Right atrium auricular region (tissue), 2 donors: ENCODE results near the gene SRRM3. TPM values are rescaled to one million over a fixed set of nuclear protein-coding genes. Genes with fewer than 3 reads are reported as not detected.
"Not testable (repeated sequence)": the region's sequence is repeated elsewhere in the genome, so short reads cannot be mapped to it uniquely, and the experiment has no call there.

Experiments used
- DNase-seq: peaks from one replicate; pipeline ENCODE4 v3.0.0-alpha.2; 2019; ENCODE audit warnings: low spot score
- H3K27ac ChIP-seq, 2 donors: fragments of 200-600 bp; sonication (generic); 1 replicate in 1 of 2; 2 replicates in 1 of 2; pipeline ENCODE4 v1.5.1; 2016 to 2019
- H3K27me3 ChIP-seq, 2 donors: fragments of 200-600 bp; sonication (generic); one replicate each; pipeline versions ENCODE4 v1.5.1 to v1.6.0; 2017 to 2019
- H3K36me3 ChIP-seq: fragments of 200-600 bp; sonication (generic); one replicate; pipeline ENCODE4 v1.5.1; 2016
- H3K4me1 ChIP-seq, 2 donors: fragments of 200-600 bp; sonication (generic); one replicate each; pipeline versions ENCODE4 v1.5.1 to v1.6.0; 2017 to 2019
- H3K4me3 ChIP-seq, 2 donors: fragments of 200-600 bp; sonication (generic); 1 replicate in 1 of 2; 2 replicates in 1 of 2; pipeline ENCODE4 v1.5.1; 2017 to 2019; ENCODE audit warnings: mild to moderate bottlenecking in 1 of 2, moderate library complexity in 1 of 2
- H3K9me3 ChIP-seq, 2 donors: fragments of 200-600 bp; sonication (generic); one replicate each; pipeline ENCODE4 v1.5.1; 2019
- total RNA-seq, 2 donors: library from RNA; depleted of rRNA; stranded (reverse); fragments of >200 nt; gene quantifications; one replicate each; pipeline ENCODE4 v1.1.0, GENCODE V29; 2016
- TF ChIP-seq, protein P1 (sequence below), 2 donors: fragments of 200-600 bp; sonication (generic); IDR thresholded peaks; one replicate each; pipeline ENCODE4 v1.5.1; 2019; ENCODE audit warnings: antibody characterized with exemption in 2 of 2

SRRM3 gene
- total RNA-seq, 2 donors from 2014 or later, result 17.5 to 27.1 TPM

DNA sequence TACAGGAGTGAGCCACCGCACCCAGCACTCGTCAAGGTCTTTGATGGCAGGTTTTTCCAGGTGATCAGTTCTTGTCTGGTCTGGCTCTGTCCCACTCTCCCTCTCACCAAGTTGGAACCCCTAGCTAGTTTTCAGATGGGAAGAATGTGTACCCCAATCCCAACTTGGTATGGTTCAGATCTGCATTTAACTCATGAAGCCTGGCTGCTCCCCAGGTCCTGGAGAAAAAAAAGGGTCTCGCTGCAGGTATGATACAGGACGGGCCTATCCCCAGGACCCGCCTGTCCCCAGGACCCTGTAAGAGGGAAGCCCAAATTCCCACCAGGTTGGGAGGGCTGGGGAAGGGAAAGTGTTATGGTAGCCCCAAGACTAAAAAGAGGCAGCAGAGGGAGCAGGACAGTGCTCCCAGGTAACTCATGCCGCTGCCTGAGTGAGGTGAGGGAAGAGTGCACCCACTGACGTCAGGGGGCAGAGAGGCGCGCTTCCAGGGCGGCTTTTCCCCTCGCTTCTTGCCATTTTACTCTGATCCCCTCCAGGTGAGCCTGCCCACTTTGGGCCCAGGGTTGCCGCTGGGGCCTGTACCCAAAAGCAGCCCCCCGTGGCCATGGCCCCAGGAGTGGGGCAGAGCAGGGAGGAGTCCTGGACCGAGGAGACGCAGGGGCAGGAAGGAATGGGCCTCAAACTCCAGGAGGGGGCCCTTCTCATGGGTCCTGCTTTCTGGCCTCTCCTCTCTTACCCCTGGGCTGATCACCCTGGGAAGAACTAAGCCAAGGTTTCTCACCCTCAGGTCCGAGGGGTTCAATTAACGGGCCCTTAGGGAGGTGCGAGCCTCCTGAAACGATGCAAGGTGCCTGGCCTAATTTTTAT lies 36.4 kb upstream of the SRRM3 start:
- no peaks in the 10 kb centered on the region for H3K27me3 ChIP-seq
- TF ChIP-seq, protein P1, sequence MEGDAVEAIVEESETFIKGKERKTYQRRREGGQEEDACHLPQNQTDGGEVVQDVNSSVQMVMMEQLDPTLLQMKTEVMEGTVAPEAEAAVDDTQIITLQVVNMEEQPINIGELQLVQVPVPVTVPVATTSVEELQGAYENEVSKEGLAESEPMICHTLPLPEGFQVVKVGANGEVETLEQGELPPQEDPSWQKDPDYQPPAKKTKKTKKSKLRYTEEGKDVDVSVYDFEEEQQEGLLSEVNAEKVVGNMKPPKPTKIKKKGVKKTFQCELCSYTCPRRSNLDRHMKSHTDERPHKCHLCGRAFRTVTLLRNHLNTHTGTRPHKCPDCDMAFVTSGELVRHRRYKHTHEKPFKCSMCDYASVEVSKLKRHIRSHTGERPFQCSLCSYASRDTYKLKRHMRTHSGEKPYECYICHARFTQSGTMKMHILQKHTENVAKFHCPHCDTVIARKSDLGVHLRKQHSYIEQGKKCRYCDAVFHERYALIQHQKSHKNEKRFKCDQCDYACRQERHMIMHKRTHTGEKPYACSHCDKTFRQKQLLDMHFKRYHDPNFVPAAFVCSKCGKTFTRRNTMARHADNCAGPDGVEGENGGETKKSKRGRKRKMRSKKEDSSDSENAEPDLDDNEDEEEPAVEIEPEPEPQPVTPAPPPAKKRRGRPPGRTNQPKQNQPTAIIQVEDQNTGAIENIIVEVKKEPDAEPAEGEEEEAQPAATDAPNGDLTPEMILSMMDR (IDR thresholded peaks at IDR 0.05), result no peak
- no peak overlapping the region for H3K27ac ChIP-seq
- peaks cover 0 to 10% of the 10 kb centered on the region in 2 donors for H3K4me1 ChIP-seq
- H3K36me3 ChIP-seq, result no peaks in the 10 kb centered on the region
- no peak for DNase-seq
- no peak overlapping the region for H3K4me3 ChIP-seq
- H3K9me3 ChIP-seq, result no peaks in the 10 kb centered on the region

DNA sequence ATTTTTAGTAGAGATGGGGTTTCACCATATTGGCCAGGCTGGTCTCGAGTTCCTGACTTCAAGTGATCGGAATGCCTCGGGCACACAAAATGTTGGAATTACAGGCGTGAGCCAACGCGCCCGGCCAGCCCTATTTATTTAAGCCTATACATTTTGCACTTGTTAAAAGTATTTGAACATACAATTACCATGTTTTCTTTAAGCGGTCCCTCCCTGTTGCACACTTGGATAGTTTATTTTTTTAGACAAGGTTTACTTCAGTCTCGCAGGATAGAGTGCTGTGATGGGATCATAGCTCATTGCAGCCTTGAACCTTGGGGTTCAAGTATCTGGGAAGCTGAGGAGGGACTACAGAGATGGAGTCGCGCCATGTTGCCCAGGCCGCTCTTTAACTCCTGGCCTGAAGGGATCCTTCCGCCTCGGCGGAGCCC lies 35.7 kb upstream of the SRRM3 start:
- no peaks in the 10 kb centered on the region for H3K9me3 ChIP-seq
- TF ChIP-seq, protein P1 (IDR thresholded peaks at IDR 0.05), result no peak
- DNase-seq, result no peak
- H3K27ac ChIP-seq, result peak overlapping the region; percentile 87 to 93
- no peaks in the 10 kb centered on the region for H3K36me3 ChIP-seq
- peaks cover 0 to 10% of the 10 kb centered on the region in 2 donors for H3K4me1 ChIP-seq
- no peaks in the 10 kb centered on the region for H3K27me3 ChIP-seq
- H3K4me3 ChIP-seq, result peak overlapping the region; percentile 46 to 66

DNA sequence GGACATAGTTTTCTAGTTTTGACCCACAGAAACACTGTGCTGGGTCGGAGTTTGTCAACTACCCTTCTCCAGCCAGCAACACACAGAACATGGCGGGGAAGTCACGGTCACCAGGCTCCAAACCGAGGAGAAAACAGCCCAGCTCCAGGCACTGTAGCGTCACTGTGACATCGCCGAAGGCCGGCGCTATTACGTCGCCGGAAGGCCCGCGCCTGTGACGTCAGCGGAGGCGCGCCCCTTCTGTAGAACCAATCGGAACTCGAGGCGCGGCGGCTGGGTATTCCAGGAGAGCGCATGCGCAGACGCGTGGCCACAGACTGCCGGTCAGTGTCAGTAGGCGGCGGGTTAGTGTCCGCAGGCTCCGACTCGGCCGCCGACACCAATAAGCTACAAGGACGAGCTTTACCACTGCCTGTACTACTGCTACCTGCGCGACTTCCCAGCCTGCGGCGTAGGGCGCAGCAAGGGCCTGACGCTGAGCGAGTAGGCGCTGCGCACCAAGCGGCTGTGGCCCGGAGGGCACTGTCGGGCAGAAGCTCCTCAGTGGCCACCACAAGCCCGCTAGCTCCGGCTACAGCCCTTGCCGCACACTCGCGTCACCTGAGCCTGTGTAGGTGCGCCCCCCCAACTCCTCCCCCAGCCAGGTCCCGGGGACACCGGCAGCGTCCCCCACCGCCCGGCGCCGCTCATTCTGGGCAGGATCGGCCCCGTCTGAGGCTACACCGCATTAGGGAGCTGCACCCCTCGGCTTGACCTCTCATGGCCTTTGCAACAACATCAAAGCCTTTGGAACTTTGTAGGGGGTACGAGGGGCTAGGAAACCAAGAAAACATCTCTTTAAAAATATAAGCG lies 35.1 kb upstream of the SRRM3 start:
- Histone ChIP-seq H3K4me1 (peaks cover 0 to 10% of the 10 kb centered on the region in 2 donors), H3K27me3 (no peaks in the 10 kb centered on the region), H3K36me3 (no peaks in the 10 kb centered on the region), H3K9me3 (no peaks in the 10 kb centered on the region), H3K27ac (peak overlapping the region; percentile 87 to 93), H3K4me3 (peak overlapping the region; percentile 46 to 66)
- peak; percentile 99 for DNase-seq
- TF ChIP-seq, protein P1 (IDR thresholded peaks at IDR 0.05), result peak in 1 of 2 donors; percentile 36

DNA sequence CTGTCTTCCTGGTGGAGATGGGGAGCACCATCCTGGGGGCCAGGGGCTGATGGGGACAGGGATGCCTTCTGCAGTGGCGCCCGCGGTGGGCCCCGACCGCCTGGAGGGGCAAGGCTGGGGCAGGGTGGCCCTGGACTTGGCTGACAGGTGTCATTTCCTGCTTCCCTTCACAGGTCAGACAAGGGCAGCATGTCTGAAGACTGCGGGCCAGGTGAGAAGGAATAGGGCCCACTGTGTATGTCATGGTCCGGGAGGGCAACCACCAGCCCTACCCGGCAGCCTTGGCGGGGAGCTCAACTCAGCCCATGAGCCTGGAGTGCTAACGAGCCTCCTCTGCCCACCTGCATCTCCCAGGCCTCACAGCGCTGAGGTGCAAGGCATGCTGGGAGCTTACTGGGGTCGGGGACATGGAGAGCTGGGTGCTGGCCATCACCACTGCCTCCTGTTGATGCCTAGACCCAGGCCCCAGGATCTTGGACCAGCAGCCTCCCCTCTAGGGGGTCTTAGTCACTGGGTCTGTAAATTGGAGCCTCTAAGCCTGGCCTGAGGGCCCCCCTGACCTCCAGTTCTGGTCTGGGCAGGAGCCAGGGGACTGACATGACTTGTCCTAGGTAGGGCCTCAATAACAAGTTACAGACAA lies 28.0 kb upstream of the SRRM3 start:
- no peak for DNase-seq
- H3K27me3 ChIP-seq, result no peaks in the 10 kb centered on the region
- no peaks in the 10 kb centered on the region for H3K36me3 ChIP-seq
- peaks cover 0 to 8% of the 10 kb centered on the region in 2 donors for H3K4me1 ChIP-seq
- H3K27ac ChIP-seq, result no peak overlapping the region
- TF ChIP-seq, protein P1 (IDR thresholded peaks at IDR 0.05), result no peak
- no peaks in the 10 kb centered on the region for H3K9me3 ChIP-seq
- H3K4me3 ChIP-seq, result no peak overlapping the region

DNA sequence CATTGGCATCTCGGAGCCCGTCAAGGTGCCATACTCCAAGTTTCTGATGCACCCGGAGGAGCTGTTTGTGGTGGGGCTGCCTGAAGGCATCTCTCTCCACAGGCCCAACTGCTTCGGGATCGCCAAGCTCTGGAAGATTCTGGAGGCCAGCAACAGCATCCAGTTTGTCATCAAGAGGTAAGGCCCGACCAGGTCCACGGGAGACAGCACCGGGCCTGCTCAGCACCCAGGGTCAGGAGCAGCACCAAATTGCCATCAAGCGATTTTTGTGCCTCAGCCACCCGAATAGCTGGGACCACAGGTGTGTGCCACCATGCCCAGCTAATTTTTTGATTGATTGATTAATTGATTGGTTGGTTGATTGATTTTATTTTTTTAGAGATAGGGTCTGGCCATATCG lies 24.7 kb upstream of the SRRM3 start:
- not testable (repeated sequence) for H3K4me3 ChIP-seq, H3K36me3 ChIP-seq, H3K9me3 ChIP-seq, H3K27ac ChIP-seq, DNase-seq, H3K27me3 ChIP-seq, H3K4me1 ChIP-seq
